ENCODE measurements around the gene TNPO3.

TNPO3 gene

GRCh38 chr7:128937647-128938543 is 117.0 kb downstream of the TNPO3 start, which contains the start of gene IRF5:
TSS of gene IRF5 (plus strand) at chr7:128937927. CDS start at chr7:128942082, 4,155 bp downstream.
- peak; percentile 11 to 15 for ATAC-seq

- ATAC-seq = no peak
These were observed 117.7 kb downstream of the TNPO3 start for GRCh38 chr7:128937271-128937646.

- no peak for ATAC-seq
These were observed 118.1 kb downstream of the TNPO3 start for GRCh38 chr7:128936798-128937197.

GRCh38 chr7:128935342-128935730 is 119.6 kb downstream of the TNPO3 start:
- no peak for ATAC-seq

DNA sequence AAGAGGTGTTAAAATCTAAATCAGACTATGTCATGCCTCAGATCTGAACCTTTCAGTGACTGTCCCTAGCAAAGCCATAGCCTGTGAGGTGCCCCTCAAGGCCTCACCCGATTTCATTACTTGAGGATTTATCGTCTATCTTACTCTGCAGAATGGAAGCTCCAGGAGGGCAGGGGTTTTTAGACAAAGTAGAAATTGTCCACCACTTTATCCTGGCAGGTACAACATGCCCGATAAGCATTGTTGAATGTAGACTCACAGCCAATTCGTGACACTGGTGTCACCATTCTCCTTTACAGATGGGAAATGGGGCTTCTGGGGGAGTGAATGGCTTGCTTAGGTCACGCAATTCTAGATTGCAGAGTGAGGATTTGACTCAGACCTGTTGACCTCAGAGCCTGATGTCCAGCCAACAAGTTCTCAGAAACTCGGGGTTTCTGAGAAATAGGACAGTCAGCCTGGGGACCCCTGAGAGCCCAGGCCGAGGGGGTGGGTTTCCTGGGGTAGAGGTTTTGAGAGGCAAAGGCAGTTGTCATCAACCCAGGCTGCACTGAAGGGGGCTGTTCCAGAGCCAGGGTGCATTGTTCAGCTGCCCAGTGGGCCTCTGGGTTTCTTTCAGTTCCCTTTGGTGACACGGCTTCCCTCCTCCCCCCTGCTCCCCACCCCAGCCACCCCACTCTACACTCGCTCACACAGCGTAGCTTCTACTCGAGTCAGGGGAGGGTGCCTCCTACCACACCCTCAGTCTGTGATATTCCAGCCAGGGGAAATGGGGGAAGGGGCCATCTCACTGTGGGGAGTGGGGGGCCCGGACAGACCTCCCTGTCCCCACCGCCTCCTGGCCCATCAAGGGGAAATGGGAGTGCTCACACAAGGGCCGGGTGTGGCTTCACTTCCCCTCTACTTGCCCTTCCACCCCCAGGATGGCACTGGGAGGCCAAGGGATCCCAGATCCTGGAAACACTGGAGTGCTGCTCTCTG is 120.3 kb downstream of the TNPO3 start:
- no peak for ATAC-seq

DNA sequence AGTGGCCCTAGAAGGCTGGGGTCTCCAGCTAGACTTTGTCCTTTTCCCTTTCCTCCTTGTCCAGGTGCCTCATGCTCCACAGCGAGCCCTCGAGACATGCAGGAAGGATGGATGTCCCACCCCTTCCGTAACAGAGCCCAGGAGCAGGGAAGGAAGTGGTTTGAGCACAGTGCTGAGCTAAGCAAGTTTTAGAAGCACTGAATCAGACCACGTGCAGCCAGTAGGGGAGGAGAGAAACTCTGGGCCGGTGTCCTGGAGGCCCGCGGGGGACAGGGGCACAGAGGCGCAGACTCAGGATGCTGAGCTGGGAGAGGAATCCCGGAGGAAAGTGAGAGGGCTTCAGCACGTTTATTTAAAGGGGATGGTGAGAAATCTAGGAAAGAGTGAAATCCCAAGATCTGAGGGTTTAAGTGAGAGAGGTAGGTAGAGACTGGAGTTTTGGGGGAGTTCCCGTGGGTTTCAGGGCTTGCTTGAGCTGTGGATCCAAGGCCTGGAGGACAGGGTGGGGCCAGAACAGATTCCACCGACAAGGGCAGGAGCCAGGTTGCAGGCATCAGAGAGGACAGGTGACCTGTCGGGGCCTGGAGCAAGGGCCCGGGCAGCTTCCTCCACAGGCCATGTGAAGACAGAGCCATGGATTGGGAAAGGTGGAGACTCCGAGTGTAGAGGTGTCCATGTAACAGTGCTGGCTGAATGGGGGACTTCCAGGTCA is 121.6 kb downstream of the TNPO3 start:
- ATAC-seq = peak; percentile 82 to 86

DNA sequence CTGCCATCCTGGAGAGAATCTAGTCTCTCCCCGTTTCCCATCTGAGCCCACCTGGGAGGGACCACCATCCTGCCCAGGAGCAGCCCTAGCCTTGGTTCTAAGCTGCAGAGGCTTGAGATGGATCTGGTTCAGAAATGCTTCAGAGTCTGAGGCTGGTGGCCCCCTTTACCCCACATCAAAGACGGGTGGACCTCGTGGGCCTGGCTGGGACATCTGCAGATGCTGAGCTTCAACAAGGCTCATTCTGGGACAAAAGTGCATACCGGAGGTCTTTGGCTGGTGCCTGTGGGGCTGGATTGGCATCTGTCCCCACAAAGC is 122.1 kb downstream of the TNPO3 start:
- ATAC-seq = no peak

GRCh38 chr7:128931965-128932861 is 122.7 kb downstream of the TNPO3 start:
- ATAC-seq = no peak

- no peak for ATAC-seq
These were observed 123.6 kb downstream of the TNPO3 start for GRCh38 chr7:128931190-128931798.

- no peak for ATAC-seq
These were observed 125.8 kb downstream of the TNPO3 start for GRCh38 chr7:128928882-128929788.

- no peak for ATAC-seq
These were observed 126.6 kb downstream of the TNPO3 start for GRCh38 chr7:128928159-128928813.

DNA sequence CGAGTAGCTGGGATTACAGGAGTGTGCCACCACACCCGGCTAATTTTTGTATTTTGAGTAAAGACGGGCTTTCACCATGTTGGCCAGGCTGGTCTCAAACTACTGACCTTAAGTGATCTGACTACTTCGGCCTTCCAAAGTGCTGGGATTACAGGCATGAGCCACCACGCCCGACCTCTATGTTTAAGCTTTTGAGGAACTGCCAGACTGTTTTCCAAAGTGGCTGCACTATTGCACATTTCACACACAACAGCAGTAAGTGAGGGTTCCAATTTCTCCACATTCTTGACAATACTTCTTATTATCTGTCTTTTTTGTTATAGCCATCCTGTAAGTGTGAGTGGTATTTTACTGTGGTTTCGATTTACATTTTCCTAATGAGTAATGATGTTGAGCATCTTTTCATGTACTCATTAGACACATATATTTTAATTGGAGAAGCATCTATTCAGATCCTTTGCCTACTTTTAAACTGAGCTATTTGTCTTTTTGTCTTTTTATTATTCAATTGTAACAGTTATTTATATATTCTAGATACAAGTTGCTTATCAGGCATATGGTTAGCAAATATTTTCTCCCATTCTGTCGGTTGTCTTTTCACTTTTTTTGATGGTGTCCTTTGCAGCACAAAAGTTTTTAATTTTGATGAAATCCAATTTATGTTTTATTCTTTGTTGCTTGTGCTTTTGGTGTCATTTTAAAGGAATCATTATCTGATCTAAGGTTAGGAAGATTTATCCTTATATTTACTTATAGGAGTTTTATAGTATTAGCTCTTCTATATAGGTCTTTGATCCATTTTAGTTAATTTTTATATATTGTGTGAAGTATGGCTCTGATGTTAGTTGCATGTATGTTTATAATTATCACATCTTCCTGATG is 130.0 kb downstream of the TNPO3 start:
- ATAC-seq = no peak

- no peak for ATAC-seq
These were observed 131.5 kb downstream of the TNPO3 start for GRCh38 chr7:128923411-128923800.

- no peak for ATAC-seq
These were observed 132.2 kb downstream of the TNPO3 start for GRCh38 chr7:128922496-128923410.

DNA sequence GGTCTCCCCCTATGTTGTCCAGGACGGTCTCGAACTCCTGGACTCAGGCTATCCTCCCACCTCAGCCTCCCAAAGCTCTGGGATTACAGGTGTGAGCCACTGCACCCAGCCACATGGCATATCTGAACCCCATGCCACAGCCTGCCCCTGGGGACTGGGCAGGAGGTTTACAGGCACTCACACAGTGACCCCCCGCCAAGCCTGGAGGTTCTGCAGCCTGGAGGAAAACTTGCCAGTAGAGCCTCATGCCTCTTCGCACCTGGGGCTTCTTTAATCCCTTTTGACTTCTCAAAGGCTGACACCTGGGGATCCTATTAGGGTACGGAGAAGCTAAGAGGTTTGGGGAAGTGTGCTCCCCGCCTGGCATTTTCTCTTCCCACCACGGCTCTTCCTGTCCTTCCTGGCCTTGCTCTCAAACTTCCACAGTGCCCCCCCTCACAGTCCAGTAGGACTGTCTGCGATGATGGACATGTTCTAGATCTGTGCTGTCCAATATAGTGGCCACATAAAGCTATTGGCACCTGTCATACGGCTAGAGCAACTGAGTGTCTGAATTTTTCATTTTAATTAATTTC is 133.0 kb downstream of the TNPO3 start:
- no peak for ATAC-seq

- ATAC-seq = no peak
These were observed 133.9 kb downstream of the TNPO3 start for GRCh38 chr7:128920913-128921582.
